NCI-H69 (cell line): ENCODE results near the gene HSPG2.
"Not testable (repeated sequence)": the region's sequence is repeated elsewhere in the genome, so short reads cannot be mapped to it uniquely, and the experiment has no call there.

Experiments
- DNase-seq: peaks from one replicate; lab custom pipeline; 2025; lab: John Stamatoyannopoulos, UW

The HSPG2 gene

DNA sequence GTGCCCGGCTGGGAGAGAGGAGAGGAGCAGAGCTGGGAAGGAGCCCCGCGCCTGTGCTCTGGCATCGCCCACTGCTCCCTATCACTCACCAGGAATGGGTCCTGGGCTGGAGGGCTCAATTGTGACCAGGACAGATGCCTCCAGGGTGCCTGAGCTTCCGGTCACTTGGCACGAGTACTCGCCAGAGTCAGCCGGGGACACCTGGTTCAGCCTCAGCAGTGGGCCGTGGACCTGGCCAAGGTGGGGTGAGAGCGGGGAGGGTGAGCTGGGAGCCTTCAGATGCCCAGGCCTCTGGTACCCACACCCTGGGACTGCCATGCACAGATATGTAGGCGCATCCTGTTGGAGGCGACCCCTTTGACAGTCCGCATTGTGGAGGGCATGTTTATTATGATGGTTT, 93.9 kb downstream of the HSPG2 start:
- DNase-seq: no peak

DNA sequence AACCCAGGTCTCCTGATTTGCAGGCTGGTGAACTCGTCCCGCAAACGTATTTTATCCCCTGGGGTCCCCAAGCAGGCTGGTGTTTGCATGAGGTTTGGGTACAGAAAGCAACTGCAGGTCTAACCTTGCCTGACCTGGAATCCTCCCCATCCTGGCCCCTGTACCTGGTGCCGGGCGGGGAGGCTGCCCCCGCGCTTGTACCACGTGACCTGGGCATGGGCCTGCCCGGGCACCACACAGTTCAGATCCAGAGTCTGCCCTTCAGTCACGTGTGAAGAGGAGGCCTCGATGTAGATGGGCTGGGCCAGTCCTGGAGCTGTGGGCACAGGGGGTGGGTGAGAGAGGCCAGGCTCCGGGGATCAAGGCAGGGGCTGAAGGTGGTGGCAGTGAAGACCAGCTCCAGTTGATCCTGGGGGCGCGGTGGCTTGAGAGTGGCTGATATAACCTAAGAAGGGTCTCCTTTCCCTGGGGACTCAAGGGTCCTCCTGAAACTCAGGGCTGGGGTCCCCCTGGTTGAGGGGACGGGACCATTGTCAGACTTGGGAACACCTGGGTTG, 94.4 kb downstream of the HSPG2 start:
- no peak for DNase-seq

DNA sequence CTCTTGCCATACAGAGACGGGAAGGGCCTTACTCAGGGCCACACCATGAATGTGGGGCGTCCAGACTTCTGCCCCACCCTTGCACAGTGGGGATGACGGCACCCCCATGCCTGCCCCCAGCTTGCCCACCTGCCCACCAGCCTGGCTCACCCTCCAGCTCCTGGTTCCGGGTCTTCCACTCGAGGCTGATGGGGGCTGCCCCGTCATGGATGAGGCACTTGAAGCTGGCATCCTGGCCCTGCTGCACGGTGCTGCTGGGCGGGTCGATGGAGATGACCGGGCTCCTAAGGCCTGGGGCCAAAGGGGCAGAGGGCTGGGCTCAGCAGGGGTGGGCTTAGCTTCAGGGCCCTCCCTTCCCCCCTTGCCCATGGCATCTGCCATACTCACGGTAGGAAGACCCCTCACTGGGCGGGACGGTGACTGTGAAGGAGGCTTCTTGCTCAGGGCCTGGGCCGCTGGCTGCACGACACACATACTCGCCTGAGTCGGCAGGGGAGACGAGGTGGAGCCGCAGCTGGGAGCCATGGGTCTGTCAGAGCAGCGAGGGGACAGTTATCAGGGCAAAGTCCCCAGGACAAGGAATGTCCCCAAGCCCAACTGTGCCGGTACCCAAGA, 95.2 kb downstream of the HSPG2 start:
- no peak for DNase-seq

DNA sequence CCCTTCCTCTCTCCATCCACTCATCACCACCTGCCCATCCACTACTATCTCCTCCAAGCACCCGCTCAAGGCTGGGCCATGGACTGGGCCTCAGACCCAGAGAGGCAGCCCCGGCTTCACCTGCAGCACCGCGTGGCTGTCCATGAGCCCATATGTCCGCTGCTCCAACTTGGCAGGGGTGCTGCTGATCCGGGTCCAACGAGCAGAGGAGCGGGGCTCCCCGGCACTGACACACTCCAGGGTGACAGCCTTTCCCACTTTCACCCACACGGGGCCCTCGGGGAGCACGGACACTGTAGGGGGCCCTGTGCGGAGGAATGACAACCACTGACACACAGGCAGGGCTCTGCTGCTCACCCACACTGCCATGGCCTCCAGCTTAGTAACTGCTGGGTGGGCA, 96.1 kb downstream of the HSPG2 start:
- DNase-seq: no peak

DNA sequence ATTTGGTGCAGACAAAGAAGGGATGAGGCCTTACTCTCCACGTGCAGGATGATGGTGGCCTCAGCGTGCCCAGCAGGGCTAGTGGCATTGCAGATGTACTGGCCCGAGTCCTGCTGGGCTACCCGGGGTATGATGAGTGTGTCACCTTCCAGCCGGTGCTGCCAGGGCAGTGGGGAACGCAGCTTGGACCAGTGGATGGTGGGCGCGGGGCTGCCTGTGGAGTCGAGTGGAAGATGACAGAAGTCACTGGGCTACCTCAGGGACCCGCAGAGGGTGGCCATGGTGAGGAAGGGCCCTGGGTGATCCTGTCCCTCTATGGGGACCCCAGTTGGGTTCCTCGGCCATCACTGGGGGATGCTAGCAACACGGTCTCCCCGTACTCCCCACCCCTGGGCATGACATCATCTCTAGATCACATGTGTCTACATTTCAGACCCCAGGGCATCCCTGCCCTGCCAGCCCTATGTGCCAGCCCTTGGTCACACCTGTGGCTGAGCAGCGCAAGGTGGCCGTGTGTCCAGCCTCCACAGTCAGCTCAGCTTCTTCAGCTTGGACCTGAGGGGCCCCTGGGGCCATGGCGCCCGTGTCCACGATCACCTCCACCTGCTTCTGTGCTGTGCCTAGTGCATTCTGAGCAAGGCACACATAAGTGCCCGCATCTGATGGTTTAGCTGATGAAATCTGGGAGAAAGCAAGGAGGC, 97.6 kb downstream of the HSPG2 start:
- DNase-seq: no peak

DNA sequence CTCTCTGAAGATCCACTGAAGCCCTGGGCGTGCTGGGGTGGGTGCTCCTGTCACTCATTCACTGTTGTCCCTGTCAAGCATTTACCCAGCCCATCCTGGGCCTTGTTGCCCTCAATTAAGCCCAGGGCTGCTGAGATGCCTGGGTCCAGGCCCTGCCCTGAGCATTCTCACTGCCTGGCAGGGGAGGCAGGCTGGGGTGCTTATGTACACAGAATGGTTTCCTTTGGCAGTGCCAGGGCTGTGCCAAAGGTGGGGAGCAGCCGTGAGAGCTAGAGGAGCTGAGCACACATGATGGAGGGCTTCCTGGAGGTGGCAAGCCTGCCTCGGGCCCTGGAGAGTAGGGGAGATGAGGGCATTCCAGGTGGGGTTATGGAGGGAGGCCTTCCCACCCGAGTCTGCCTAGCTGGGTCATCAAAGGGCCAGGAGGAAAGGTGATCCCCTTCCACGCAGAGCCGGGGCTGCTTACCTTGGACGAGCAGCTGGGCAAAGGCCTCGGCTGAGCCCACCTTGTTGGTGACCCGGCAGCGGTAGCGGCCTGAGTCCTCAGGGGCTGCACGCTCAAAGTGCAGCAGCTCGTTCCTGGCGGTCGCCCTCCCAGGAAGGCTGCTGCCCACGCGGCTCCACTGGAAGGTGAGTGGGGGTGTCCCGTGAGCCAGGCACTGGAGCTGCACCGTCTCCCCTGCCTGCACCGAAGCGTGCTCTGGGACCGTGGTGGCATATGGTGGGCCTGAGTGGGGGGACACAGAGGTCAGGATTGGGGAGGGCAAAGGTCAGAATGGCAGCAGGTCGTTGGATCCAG, 98.6 kb downstream of the HSPG2 start:
- DNase-seq: no peak

DNA sequence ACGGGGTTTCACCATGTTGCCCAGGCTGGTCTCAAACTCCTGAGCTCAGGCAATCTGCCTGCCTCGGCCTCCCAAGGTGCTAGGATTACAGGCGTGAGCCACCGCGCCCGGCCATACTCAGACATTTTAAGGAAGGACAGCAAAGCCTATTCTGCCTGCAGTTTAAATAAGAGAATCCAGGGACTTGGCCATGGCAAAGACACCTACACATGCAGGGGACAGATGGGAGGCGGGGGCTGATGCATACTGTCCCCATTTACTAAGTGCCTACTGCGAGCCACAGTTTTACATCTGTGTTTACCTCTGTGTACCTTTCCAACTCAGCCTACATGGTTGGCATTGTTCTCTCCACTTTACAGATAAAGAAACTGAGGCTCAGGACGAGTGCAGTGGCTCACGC, 99.6 kb downstream of the HSPG2 start:
- DNase-seq: no peak

DNA sequence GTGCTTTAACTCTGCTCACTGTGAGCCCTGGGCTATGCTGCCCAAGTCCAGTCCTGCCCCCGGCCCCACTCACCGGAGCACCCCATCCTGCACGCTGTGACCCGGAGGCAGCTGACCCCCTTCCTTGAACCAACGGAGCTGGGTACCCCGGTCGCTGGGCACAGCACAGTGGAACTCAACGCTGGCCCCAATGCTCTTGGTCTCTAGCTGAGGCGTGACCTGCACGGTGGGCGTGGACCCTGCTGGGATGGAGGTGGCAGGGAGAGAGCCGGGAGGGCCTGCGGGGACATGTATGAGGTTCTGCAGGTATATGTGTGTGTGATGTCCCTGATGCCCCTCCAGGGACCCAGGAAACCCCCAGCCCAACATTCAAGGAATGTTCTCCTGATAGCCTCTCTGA, 100.4 kb downstream of the HSPG2 start:
- DNase-seq: no peak

DNA sequence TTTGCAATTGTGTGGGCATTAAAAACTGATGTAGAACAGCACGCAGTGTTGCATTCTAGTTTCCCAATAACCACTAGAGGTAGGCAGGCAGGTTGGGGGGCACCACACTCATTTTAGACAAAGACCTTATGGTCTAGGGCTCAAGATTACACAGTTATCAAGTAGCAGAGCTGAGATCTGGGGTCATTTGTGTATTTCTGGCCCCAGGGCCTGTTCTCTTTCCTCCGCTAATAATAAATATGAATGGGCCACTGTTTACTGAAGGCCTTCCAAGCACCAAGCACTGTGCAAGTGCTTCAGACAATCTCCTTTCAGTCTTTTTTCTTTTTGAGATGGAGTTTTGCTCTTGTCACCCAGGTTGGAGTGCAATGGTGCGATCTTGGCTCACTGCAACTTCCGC, 101.1 kb downstream of the HSPG2 start:
- DNase-seq: no peak

DNA sequence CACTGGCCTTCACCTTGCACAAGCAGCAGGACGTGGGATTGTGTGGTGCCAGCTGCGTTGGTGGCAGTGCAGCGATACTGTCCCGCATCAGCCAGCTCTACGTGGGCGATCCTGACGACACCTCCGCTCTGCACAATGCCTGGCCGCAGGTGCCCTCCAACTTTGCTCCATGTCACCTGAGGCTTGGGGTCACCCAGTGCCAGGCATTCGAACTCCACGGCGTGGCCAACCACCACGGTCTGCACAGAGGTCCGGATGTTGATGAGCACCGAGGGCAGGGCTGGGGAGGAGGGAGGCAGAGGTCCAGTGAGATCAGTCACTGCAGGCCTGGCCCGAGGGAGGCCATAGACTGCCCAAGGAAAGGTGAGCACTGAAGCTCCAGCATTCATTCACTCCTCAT, 102.4 kb downstream of the HSPG2 start:
- no peak for DNase-seq

DNA sequence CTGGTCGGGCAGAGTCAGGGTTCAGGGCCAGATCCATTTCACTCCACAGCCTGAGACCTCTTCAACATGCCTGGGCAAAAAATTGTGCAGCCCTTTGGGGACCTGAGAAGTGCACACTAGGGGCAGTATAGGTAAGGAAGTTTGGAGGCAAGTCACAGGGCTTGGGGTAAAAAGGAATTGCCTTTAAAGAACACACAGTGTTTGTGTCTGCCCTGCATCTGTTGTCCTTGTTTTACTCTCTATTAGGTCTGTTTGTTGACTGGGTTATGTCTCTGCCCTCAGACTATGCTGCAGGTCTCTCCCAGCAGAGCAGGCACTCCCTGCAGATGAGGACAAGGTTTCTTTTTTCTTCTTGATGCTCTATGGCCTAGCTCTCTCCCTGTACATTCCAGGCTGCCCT, 103.0 kb downstream of the HSPG2 start:
- DNase-seq: no peak

DNA sequence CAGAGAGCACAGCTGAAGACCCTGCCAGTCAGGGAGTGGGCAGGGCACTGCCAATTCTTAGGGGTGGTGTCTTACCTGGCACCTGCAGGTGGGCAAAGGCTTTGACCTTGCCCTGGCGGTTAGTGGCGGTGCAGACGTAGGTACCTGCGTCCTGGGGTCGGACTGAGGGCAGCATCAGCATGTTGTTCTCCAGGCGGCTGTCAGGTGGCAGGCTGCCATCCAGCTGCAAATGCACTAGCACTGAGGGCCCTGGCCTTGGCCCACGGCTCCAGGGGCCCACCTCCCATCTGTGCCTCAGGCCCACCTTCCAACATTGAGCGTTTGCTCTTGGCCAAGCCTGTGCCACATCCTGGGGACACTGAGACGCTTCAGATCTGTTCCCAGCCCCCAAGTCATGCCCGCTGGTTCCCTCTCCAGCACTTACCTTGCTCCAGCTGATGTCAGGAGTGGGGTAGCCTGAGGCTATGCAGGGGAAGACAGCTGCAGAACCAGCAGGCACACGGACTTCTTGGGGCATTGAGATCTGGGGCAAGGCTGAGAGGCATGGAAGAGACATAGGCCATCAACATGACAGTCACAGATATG, 103.6 kb downstream of the HSPG2 start:
- no peak for DNase-seq

DNA sequence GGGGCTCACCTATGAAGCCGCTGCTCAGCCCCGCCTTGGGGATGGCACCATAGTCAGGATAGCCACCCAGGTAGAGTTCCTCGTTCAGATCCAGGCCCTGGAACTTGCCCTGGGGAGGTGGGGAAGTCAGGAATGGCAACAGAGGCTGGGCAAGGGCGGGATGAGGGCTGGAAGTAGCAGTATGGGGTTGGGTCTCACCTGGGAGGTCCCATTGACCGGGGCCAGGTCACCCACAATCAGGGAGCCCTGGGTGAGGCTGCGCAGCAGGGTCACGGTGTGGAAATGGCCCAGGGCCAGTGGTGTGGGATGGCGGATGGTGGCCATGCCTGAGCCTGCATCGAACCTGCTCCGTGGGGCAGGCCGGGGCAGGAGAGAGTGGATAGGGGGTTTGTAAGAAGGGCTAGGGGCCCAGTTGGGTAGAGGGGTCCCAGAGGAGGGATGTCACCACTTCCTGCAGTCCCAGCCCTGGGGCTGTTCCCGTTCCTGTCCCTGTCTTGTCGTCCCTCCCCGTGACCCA, 105.6 kb downstream of the HSPG2 start:
- no peak for DNase-seq

DNA sequence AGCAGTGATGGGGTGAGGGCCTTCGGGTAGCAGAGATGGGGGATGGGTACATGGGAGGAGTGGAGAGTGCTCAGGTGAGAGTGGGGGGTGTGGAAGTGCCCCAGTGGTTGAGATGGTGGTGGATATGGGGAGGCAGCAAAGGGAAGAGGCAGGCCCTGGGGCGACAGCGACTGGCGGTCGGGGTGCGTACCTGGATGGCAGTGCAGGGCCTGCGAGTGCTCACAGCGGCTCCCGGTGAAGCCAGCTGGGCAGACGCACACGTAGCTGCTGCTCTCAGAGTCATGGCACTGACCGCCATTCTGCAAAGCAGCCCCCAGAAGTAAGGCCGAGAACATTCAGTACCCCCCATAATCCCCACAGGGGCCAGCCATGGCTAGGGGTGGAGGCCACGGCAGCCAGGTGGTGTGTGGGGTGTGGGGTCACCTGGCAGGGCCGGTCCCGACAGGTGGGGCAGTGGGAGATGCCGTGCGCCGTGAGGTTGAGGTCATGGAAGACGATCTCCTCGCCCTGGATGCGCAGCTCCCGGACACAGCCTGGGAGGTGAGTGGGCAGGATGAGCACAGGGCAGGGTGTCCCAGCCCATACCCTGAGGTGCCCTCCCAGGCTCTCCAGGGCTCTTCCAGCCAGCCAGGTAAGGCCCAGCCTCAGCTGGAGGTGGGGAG, 106.2 kb downstream of the HSPG2 start:
- no peak for DNase-seq

DNA sequence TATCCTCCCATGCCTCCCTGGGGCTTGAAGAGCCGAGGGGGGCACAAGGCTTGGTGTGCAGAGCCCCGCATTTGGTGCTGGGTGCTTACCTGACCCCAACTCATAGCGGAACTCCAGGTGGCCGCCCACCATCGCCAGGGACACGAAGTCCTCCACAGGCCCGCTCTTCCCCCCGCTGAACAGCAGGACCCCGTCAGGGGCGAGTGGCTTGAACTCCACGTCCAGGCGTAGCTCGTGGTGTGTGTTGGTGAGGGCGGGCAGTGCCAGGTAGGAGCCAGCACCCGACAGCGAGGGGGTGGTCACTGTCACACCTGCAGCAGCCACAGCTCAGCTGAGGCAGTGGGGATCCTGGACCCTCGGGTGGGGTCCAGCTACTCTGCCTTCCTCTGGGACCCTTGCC, 107.8 kb downstream of the HSPG2 start:
- no peak for DNase-seq

DNA sequence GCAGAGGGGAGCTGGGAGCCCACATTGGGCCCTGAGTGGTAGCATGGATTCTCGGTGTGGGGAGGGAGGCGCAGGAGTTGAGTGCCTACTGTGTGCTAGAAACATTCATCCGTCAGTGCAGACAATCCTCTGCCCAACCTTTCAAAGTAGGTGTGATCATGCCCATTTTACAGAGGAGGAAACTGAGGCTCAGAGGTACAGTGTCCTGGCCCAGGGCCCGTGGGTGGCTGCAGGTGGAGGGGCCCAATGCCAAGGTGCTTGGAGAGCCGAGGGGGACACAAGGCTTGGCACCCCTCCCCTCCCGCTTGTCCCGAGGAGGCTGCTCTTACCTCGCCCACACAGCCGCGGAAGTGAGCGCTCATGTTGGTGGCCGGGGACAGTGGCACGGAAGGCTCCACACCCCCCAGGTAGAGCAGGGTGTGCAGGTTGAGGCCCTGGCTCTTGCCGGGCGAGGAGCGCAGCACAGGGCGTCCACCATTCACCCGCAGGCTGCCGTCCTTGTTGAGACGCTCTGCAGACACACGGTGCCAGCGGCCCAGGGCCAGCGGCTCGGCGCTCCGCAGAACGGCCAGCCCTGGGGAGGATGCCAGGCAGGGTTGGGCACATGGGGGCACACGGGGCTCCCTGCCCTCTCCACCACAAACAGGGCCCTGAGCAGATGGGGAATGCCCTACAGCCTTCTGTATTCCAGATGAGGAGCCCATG, 108.5 kb downstream of the HSPG2 start:
- DNase-seq: no peak

DNA sequence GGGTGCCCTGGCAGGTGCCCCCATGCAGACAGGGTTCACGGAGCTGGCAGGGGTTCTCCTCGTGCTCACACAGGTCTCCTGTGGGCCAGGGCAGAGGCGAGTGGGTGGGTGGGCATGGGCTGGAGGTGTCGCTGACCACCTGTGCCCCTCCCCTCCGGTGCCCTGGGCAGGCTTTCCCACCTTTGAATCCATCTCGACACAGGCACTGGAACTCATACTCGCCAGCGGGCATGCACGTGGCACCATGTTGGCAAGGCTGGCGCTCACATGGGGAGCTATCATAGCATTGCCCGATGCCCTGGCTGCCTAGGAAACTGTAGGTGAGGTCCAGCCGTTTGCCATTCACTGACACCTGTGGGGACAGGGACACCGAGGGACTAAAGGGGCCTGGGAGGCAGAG, 109.0 kb downstream of the HSPG2 start:
- no peak for DNase-seq

DNA sequence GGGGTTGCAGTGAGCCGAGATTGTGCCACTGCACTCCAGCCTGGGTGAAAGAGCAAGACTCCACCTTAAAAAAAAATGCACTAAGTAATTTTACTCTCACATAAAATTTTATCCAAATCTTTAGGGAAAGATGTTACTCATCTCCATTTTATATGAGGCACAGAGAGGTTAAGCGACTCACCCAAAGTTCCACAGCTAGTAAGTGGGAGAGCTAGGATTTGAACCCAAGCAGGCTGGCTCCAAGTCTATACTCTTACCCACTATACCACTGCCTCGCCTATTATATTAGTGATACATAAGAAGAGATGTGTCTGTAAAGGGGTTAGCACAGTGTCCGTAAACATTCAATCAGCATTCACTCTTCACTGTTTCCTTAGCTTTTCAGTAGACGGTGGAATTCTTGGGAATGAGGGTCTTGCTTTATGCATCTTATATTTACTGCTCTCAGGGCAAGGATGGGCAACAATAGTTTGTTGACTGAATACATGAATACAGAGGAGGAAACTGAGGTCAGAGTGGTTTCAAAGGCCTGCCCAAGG, 109.9 kb downstream of the HSPG2 start:
- DNase-seq: no peak

DNA sequence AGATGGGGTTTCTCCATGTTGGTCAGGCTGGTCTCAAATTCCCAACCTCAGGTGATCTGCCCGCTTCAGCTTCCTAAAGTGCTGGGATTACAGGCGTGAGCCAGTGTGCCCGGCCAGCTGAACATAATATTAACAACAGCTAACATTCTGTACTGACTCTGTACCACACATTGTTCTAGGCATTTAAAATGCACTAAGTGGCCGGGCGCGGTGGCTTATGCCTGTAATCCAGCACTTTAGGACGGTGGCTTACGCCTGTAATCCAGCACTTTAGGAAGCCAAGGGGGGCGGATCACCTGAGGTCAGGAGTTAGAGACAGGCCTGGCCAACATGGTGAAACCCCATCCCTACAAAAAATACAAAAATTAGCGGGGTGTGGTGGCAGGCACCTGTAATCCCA, 110.4 kb downstream of the HSPG2 start:
- not testable (repeated sequence) for DNase-seq

DNA sequence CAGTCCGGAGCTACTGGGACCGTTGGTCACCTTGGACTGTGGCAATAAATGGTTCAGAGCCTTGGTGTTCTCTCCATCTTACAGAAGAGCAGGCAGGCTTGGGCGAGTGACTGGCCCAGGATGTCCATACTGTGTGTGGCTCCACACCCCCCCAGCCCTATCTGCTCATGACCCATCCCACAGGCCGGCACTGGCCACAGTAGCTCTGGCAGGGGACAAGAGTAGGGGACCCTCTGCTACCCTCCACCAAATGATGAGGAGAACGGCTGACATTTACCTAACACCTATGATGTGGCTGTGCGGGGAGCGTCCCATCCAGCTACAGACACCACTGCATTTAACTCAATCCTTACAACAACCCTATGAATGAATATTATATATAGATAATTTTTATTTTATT, 111.7 kb downstream of the HSPG2 start:
- no peak for DNase-seq

DNA sequence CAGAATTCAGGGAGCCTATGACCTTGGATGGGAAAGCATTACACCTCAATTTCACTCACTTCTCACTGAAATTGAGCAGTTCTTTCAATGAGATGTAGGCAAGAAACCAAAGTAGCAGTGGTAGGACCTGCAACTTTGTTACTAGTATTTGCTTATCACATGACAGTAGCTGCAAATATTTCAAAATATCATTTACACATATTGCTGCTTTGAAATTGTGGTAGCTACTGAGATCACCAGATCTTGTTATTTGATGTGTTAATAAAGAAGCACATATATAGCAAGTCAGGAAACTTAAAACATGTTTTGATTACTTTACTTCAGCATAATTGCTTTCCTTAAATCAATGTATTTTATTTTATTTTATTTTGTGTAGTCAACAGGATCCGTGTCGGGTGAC, 112.2 kb downstream of the HSPG2 start:
- no peak for DNase-seq
